ENCODE data around the gene SERPINH1. TPM values are rescaled to one million over a fixed set of nuclear protein-coding genes. Genes with fewer than 3 reads are reported as not detected.

The SERPINH1 gene
- total and polyA plus RNA-seq, 7 donors, result 11.6 to 43.3 (median 28.8) TPM

DNA sequence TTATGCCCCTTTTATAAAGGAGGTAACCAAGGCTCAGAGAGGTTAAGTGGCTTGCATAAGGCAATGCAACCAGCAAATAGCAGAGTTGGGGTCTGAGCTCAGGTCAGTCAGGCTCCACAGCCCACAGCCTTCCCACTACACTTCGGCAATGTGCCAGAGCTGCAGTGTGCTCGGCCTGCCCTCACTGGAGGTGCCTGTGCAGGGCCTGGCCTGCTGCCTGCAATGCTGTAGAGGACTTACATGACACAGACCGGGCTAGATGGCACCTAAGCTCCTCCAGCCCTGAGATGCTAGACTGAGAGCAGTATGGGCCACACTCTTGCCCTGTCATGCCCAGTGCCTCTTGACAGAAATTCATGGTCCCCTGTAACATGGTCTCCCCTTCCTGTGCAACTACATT is 49.8 kb downstream of the SERPINH1 start:
- H3K9me3 ChIP-seq, result no peaks in the 10 kb centered on the region
- ATAC-seq (no peak), DNase-seq (no peak)
- H3K27me3 ChIP-seq (ENCODE audit: insufficient read depth in 3 of 3, low read length in 2 of 3), result no peaks in the 10 kb centered on the region
- H3K4me3 ChIP-seq, result no peak overlapping the region
- H3K27ac ChIP-seq, result no peak overlapping the region
- intact Hi-C loops (cut with DNase I), result no loop called here
- TF ChIP-seq CTCF (IDR thresholded peaks at IDR 0.05), result no peak
- WGBS, 3 donors, result 76 to 93% (median 83%) methylated on average over 3 of the region's 3 CpGs
- H3K4me1 ChIP-seq, result no peaks in the 10 kb centered on the region
- H3K36me3 ChIP-seq (ENCODE audit: insufficient read depth in 1 of 2, low read depth in 1 of 2), result no peaks in the 10 kb centered on the region

DNA sequence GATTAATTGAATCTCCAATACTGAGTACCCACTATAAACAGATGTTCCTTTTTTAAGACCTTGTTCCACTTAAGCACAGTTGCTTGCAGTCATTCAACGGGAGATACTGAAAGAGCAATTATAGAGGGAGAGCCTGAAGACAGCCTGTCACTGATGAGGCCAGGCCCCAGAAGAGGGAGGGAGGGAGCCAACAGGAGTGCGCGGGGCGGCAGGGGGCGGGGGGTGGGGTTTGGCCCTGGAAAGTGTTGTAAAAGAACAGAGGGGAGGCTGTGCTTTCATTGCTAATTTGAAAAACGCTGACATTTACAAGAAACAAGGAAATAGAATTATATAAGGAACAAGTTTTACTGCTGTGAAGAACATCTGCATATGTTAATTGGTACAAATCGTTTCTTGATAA is 53.7 kb downstream of the SERPINH1 start:
- ATAC-seq (no peak), DNase-seq (no peak)
- Histone ChIP-seq H3K27me3 (ENCODE audit: insufficient read depth in 3 of 3, low read length in 2 of 3) (no peaks in the 10 kb centered on the region), H3K4me3 (no peak overlapping the region), H3K4me1 (no peaks in the 10 kb centered on the region), H3K9me3 (no peaks in the 10 kb centered on the region), H3K27ac (no peak overlapping the region), H3K36me3 (ENCODE audit: insufficient read depth in 1 of 2, low read depth in 1 of 2) (no peaks in the 10 kb centered on the region)
- intact Hi-C loops (cut with DNase I), result no loop called here
- TF ChIP-seq CTCF (IDR thresholded peaks at IDR 0.05), result no peak
- 44 to 50% (median 47%) methylated on average over 7 of the region's 7 CpGs for WGBS, 3 donors

- Histone ChIP-seq H3K4me3 (no peak overlapping the region), H3K4me1 (no peaks in the 10 kb centered on the region), H3K9me3 (no peaks in the 10 kb centered on the region), H3K36me3 (ENCODE audit: insufficient read depth in 1 of 2, low read depth in 1 of 2) (no peaks in the 10 kb centered on the region), H3K27ac (no peak overlapping the region), H3K27me3 (ENCODE audit: insufficient read depth in 3 of 3, low read length in 2 of 3) (no peaks in the 10 kb centered on the region)
- DNase-seq (no peak), ATAC-seq (no peak)
- 82 to 84% (median 82%) methylated on average over 5 of the region's 5 CpGs for WGBS, 3 donors
- intact Hi-C loops (cut with DNase I), result no loop called here
- no peak for TF ChIP-seq CTCF (IDR thresholded peaks at IDR 0.05)
These were observed 54.2 kb downstream of the SERPINH1 start for GRCh38 chr11:75616281-75616680.

Other genes with a start within 250 kb of the SERPINH1 start
- 10 to 100 TPM in 1 of 4 donors, 1 to 10 TPM in 3; 7.4 to 17.3 (median 9.0) TPM for gene ARRB1, start 210.6 kb upstream of the SERPINH1 start, total RNA-seq
- 1 to 10 TPM; 3.6 to 3.8 (median 3.8) TPM for gene ARRB1, start 210.6 kb upstream of the SERPINH1 start, polyA plus RNA-seq
- 1,000 to 10,000 TPM in 2 of 4 donors, 100 to 1,000 TPM in 2; 807 to 1,216 (median 929) TPM for gene RPS3, start 162.7 kb upstream of the SERPINH1 start, total RNA-seq
- gene RPS3, start 162.7 kb upstream of the SERPINH1 start, polyA plus RNA-seq, result 1,000 to 10,000 TPM; 1,619 to 2,132 (median 1,802) TPM
- gene KLHL35, start 129.1 kb upstream of the SERPINH1 start, total RNA-seq, result under 1 TPM; 0.34 to 0.64 (median 0.39) TPM
- gene KLHL35, start 129.1 kb upstream of the SERPINH1 start, polyA plus RNA-seq, result 1 to 10 TPM in 2 of 3 donors, under 1 TPM in 1; 0.56 to 4.1 (median 1.2) TPM
- gene GDPD5, start 36.3 kb upstream of the SERPINH1 start, total RNA-seq, result 10 to 100 TPM; 10.3 to 16.5 (median 12.7) TPM
- gene GDPD5, start 36.3 kb upstream of the SERPINH1 start, polyA plus RNA-seq, result 10 to 100 TPM in 1 of 3 donors, 1 to 10 TPM in 2; 2.7 to 13.1 (median 6.4) TPM
- under 1 TPM; 0.14 to 0.56 (median 0.38) TPM for gene MAP6, start 106.8 kb downstream of the SERPINH1 start, total RNA-seq
- under 1 TPM; 0.19 to 0.26 (median 0.21) TPM for gene MAP6, start 106.8 kb downstream of the SERPINH1 start, polyA plus RNA-seq
- gene MOGAT2, start 155.6 kb downstream of the SERPINH1 start, total RNA-seq, result not detected
- gene MOGAT2, start 155.6 kb downstream of the SERPINH1 start, polyA plus RNA-seq, result under 1 TPM in 2 of 3 donors, not detected in 1; 0.04 to 0.19 TPM
- 1 to 10 TPM; 1.1 to 6.7 (median 3.4) TPM for gene DGAT2, start 206.5 kb downstream of the SERPINH1 start, total RNA-seq
- gene DGAT2, start 206.5 kb downstream of the SERPINH1 start, polyA plus RNA-seq, result 10 to 100 TPM in 1 of 3 donors, 1 to 10 TPM in 2; 1.2 to 14.1 (median 3.0) TPM

Measured in psoas muscle (tissue), 8 donors.